OCI-LY3 (cell line): Measurements from ENCODE around the gene GRAMD4.

Experiments used
- H2AFZ ChIP-seq: fragments of 200-600, 300-600 bp; shearing (Covaris generic); 2 replicates; pipeline ENCODE4 v1.6.0; 2014; ENCODE audit warnings: antibody characterized with exemption, low read depth, low read length
- H3K27ac ChIP-seq: fragments of 200-600, 300-600 bp; sonication (generic); 2 replicates; pipeline ENCODE4 v1.5.1; 2014; ENCODE audit warnings: mild to moderate bottlenecking, low read length, moderate library complexity, mixed read lengths
- H3K27me3 ChIP-seq: fragments of 200-600, 300-600 bp; sonication (generic); 2 replicates; pipeline ENCODE4 v1.6.1; 2014; ENCODE audit warnings: low read depth, low read length, mixed read lengths
- H3K36me3 ChIP-seq: fragments of 200-600, 300-600 bp; sonication (generic); replicated peaks from 2 replicates; pipeline ENCODE3; 2014; ENCODE audit warnings: low read depth, low read length, mixed read lengths
- H3K4me1 ChIP-seq: fragments of 300-600, 200-600 bp; sonication (generic); 2 replicates; pipeline ENCODE4 v1.6.1; 2014; ENCODE audit warnings: low read length, mixed read lengths
- H3K4me2 ChIP-seq: fragments of 200-600, 300-600 bp; sonication (generic); 2 replicates; pipeline ENCODE4 v1.6.1; 2014; ENCODE audit warnings: low read length, mixed read lengths
- H3K4me3 ChIP-seq: fragments of 300-600, 200-600 bp; sonication (generic); 2 replicates; pipeline ENCODE4 v1.5.1; 2014; ENCODE audit warnings: antibody characterized with exemption, mild to moderate bottlenecking, low read length, moderate library complexity
- H3K79me2 ChIP-seq: fragments of 300-600, 200-600 bp; shearing (Covaris generic); 2 replicates; pipeline ENCODE4 v1.6.1; 2014; ENCODE audit warnings: mild to moderate bottlenecking, low read length, mixed read lengths
- H3K9ac ChIP-seq: fragments of 300-600, 200-600 bp; shearing (Covaris generic); 2 replicates; pipeline ENCODE4 v1.6.0; 2014; ENCODE audit warnings: mild to moderate bottlenecking, low read length, moderate library complexity
- H3K9me3 ChIP-seq: fragments of 200-600, 300-600 bp; shearing (Covaris generic); 2 replicates; pipeline ENCODE4 v1.6.1; 2014; ENCODE audit warnings: low read length, mixed read lengths; ENCODE audit not compliant: insufficient read depth
- H4K20me1 ChIP-seq: fragments of 200-600, 300-600 bp; sonication (generic); 2 replicates; pipeline ENCODE4 v1.6.1; 2016; ENCODE audit warnings: low read length, mixed read lengths; ENCODE audit not compliant: insufficient read depth
- EZH2phosphoT487 ChIP-seq: fragments of 200-600 bp; shearing (Covaris generic); IDR thresholded peaks from 2 replicates; pipeline ENCODE4 v1.6.1; 2018; ENCODE audit warnings: antibody characterized with exemption, mixed run types, low read depth
- TF ChIP-seq, protein P1 (sequence below): fragments of 200-600, 300-600 bp; sonication (generic); IDR thresholded peaks from 2 replicates; pipeline ENCODE4 v1.5.1; 2014; ENCODE audit warnings: antibody characterized with exemption, low read length, low read depth

Gene GRAMD4

DNA sequence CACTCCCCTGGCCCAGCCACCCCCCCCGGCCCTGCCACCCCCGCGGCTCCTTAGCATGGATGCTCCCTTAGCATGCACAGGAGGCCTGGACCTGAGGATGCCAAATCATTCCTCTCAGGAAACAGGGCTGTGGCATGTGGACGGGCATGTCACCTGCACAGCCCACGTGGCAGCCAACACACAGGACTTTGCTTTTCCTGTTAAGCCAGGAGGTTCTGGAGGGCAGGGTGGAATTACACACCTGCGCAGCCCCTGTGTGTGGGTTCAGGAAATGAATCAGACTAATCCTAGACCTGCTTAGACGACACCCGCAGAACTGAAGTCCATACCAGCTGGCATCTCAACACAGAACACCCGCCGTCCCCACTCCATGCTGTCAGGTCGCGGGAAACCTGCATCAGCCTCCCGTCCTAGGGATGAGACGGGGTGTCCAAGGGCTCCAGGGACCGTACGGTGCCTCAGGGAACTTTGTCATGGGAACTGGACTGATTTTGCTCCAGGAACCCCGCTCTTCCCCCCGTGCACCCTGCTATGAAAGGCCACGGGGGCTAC, 107.7 kb downstream of the GRAMD4 start:
- Histone ChIP-seq H3K9ac (no peak overlapping the region), H2AFZ (no peak overlapping the region), H3K4me3 (no peak overlapping the region), H3K9me3 (no peaks in the 10 kb centered on the region), H3K79me2 (peaks cover 89% of the 10 kb centered on the region), H3K4me2 (no peak overlapping the region), H3K27me3 (no peaks in the 10 kb centered on the region), H3K27ac (no peak overlapping the region), H3K4me1 (peaks cover 26% of the 10 kb centered on the region), H4K20me1 (peaks cover 87% of the 10 kb centered on the region), H3K36me3 (peaks cover 55% of the 10 kb centered on the region)
- TF ChIP-seq EZH2phosphoT487, result no peak
- TF ChIP-seq, protein P1, sequence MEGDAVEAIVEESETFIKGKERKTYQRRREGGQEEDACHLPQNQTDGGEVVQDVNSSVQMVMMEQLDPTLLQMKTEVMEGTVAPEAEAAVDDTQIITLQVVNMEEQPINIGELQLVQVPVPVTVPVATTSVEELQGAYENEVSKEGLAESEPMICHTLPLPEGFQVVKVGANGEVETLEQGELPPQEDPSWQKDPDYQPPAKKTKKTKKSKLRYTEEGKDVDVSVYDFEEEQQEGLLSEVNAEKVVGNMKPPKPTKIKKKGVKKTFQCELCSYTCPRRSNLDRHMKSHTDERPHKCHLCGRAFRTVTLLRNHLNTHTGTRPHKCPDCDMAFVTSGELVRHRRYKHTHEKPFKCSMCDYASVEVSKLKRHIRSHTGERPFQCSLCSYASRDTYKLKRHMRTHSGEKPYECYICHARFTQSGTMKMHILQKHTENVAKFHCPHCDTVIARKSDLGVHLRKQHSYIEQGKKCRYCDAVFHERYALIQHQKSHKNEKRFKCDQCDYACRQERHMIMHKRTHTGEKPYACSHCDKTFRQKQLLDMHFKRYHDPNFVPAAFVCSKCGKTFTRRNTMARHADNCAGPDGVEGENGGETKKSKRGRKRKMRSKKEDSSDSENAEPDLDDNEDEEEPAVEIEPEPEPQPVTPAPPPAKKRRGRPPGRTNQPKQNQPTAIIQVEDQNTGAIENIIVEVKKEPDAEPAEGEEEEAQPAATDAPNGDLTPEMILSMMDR, result no peak

DNA sequence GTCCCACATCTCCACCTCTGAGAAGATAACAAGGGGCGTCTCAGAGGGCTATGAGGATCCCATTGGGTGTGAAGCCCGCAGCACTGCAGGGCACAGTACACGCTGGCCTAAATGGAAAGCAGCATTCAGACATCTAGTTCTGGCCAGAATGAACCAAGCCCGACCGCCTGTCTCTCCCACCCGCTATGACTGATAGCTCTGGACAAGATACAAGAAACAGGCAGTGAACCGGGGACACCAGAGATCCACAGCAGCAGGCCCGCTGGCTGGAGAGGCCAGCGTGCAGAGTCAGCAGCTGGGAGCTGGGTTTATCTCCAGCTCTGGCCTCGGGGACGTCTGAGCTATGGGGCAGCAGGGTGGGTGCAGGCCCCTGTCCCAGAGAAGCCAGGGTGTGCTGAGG, 108.3 kb downstream of the GRAMD4 start:
- Histone ChIP-seq H3K79me2 (peaks cover 93% of the 10 kb centered on the region), H3K4me2 (no peak overlapping the region), H3K27ac (no peak overlapping the region), H3K9me3 (no peaks in the 10 kb centered on the region), H2AFZ (no peak overlapping the region), H3K4me3 (no peak overlapping the region), H3K9ac (no peak overlapping the region), H3K36me3 (peaks cover 55% of the 10 kb centered on the region), H4K20me1 (peaks cover 87% of the 10 kb centered on the region), H3K27me3 (no peaks in the 10 kb centered on the region), H3K4me1 (peaks cover 26% of the 10 kb centered on the region)
- TF ChIP-seq, protein P1, result no peak
- no peak for TF ChIP-seq EZH2phosphoT487
